ENCODE measurements around the gene UNC79. TPM values are rescaled to one million over a fixed set of nuclear protein-coding genes. Genes with fewer than 3 reads are reported as not detected.

The UNC79 gene
- total and polyA plus RNA-seq, 2 donors (not counting 3 experiments of a cell fraction or from before 2014, with no cell fraction given), result not detected

GRCh38 chr14:93753647-93754046 is 322.9 kb downstream of the UNC79 start:
- Histone ChIP-seq H3K4me2 (ENCODE audit: insufficient read depth, low read length) (no peak overlapping the region), H3K27ac (ENCODE audit: insufficient read depth, low read depth, low read length) (no peak overlapping the region), H3K9me3 (replicated peaks; ENCODE audit: control insufficient read depth, insufficient read depth, low read length) (no peaks in the 10 kb centered on the region), H3K4me3 (replicated peaks in 1 of 3; ENCODE audit: insufficient read depth in 1 of 3, low read depth in 1 of 3, low read length in 3 of 3) (no peak overlapping the region), H4K20me1 (replicated peaks; ENCODE audit: control insufficient read depth, extremely low read depth, insufficient read depth, low read length) (no peaks in the 10 kb centered on the region), H3K79me2 (ENCODE audit: control insufficient read depth, insufficient read depth, low read length) (no peaks in the 10 kb centered on the region), H3K9ac (replicated peaks; ENCODE audit: extremely low read depth, insufficient read depth, low read length) (no peak overlapping the region), H3K9me1 (replicated peaks; ENCODE audit: control insufficient read depth, extremely low read depth, insufficient read depth, low read length) (no peaks in the 10 kb centered on the region), H2AFZ (ENCODE audit: low read depth, low read length) (no peak overlapping the region), H3K27me3 (ENCODE audit: control insufficient read depth in 2 of 2, insufficient read depth in 2 of 2, low read length in 2 of 2) (no peaks in the 10 kb centered on the region), H3K36me3 (ENCODE audit: control insufficient read depth in 2 of 2, extremely low read depth in 1 of 2, insufficient read depth in 2 of 2, low read length in 2 of 2) (no peaks in the 10 kb centered on the region), H3K4me1 (ENCODE audit: control insufficient read depth, extremely low read depth, insufficient read depth, low read length) (no peaks in the 10 kb centered on the region)
- FAIRE-seq (no peak), DNase-seq (ENCODE audit: low read depth, low spot score) (no peak)
- intact Hi-C loops (cut with micrococcal nuclease) (no loop called here), dilution Hi-C loops (cut with MboI; ENCODE audit: extremely low pct_ligation_motif_present, low sequenced_read_pairs) (no loop called here)
- BruUV-seq (replicated peaks), result no TSS peak
- no peak for TF ChIP-seq CTCF (IDR thresholded peaks at IDR 0.05; ENCODE audit: extremely low read depth in 1 of 2, insufficient read depth in 1 of 2, low read depth in 1 of 2, low read length in 2 of 2)
- ChIA-PET CTCF (no interaction called here), POLR2A (no interaction called here)

- TF ChIP-seq JUN (IDR thresholded peaks at IDR 0.05; ENCODE audit: borderline replicate concordance, insufficient read depth, insufficient read length, low read depth) (no peak), FOS (IDR thresholded peaks at IDR 0.05; ENCODE audit: borderline replicate concordance, insufficient read depth, low read length) (no peak), POLR2AphosphoS5 (IDR thresholded peaks at IDR 0.05; ENCODE audit: insufficient read depth, low read depth, low read length) (no peak), POLR2A (IDR thresholded peaks at IDR 0.05; ENCODE audit: low read depth, low read length) (no peak), GATA2 (IDR thresholded peaks at IDR 0.05; ENCODE audit: insufficient read depth, insufficient read length, low read depth, low read length) (no peak), MYC (IDR thresholded peaks at IDR 0.05; ENCODE audit: low read depth, low read length) (no peak), EZH2 (IDR thresholded peaks at IDR 0.05; ENCODE audit: borderline replicate concordance, low read depth, low read length, severe bottlenecking) (no peak)
- Histone ChIP-seq H3K36me3 (ENCODE audit: control insufficient read depth in 2 of 2, extremely low read depth in 1 of 2, insufficient read depth in 2 of 2, low read length in 2 of 2) (no peaks in the 10 kb centered on the region), H3K4me3 (replicated peaks in 1 of 3; ENCODE audit: insufficient read depth in 1 of 3, low read depth in 1 of 3, low read length in 3 of 3) (no peak overlapping the region), H3K9me3 (replicated peaks; ENCODE audit: control insufficient read depth, insufficient read depth, low read length) (no peaks in the 10 kb centered on the region), H3K27me3 (ENCODE audit: control insufficient read depth in 2 of 2, insufficient read depth in 2 of 2, low read length in 2 of 2) (no peaks in the 10 kb centered on the region), H3K9ac (replicated peaks; ENCODE audit: extremely low read depth, insufficient read depth, low read length) (no peak overlapping the region), H3K9me1 (replicated peaks; ENCODE audit: control insufficient read depth, extremely low read depth, insufficient read depth, low read length) (no peaks in the 10 kb centered on the region), H3K79me2 (ENCODE audit: control insufficient read depth, insufficient read depth, low read length) (no peaks in the 10 kb centered on the region), H2AFZ (ENCODE audit: low read depth, low read length) (no peak overlapping the region), H4K20me1 (replicated peaks; ENCODE audit: control insufficient read depth, extremely low read depth, insufficient read depth, low read length) (no peaks in the 10 kb centered on the region), H3K27ac (ENCODE audit: insufficient read depth, low read depth, low read length) (no peak overlapping the region), H3K4me2 (ENCODE audit: insufficient read depth, low read length) (no peak overlapping the region), H3K4me1 (ENCODE audit: control insufficient read depth, extremely low read depth, insufficient read depth, low read length) (no peaks in the 10 kb centered on the region)
- ChIA-PET POLR2A (no interaction called here), CTCF (interaction anchor here (0.6 kb wide), 1 partner anchor 9 kb away, joined by 3 read pairs; no protein-coding TSS in a partner anchor)
- dilution Hi-C loops (cut with MboI; ENCODE audit: extremely low pct_ligation_motif_present, low sequenced_read_pairs) (no loop called here), intact Hi-C loops (cut with micrococcal nuclease) (no loop called here)
- FAIRE-seq (no peak), DNase-seq (ENCODE audit: low read depth, low spot score) (no peak)
- no TSS peak for BruUV-seq (replicated peaks)
Measured at GRCh38 chr14:93757206-93757605, 326.5 kb downstream of the UNC79 start.

Data from endothelial cell of umbilical vein (primary cell).